Activated CD4-positive, alpha-beta T cell treated with anti-CD3 and anti-CD28 coated beads for 4 hours (primary cell): Measurements from ENCODE around the gene SLC46A2.

Source experiments
- DNase-seq, 2 donors: peaks; one replicate each; pipeline ENCODE4 v3.0.0-alpha.2; 2020

SLC46A2 gene

GRCh38 chr9:112885324-112885723, 5.4 kb downstream of the SLC46A2 start:
- DNase-seq = no peak

- no peak for DNase-seq
Measured at GRCh38 chr9:112884721-112885120, 6.0 kb downstream of the SLC46A2 start.

DNA sequence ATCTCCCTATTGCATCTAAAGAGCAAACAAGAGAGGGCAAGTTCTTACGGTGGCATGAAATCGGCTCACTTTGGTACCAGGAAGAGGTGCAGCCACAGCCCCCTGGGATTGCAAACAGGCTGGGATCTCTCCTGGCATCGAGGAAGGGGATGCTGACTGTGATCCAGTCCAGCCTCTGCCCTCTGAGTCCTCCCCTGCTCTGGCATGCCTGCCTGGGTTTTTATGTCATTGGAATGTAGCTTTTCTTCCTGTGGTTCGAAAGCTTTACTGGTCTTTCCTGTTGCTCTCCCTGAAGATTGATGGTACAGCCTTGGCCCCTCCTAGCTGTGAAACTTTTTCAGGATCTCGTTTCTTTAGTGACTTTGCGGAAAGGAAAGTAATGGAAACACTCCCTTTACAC, 6.6 kb downstream of the SLC46A2 start:
- no peak for DNase-seq

- no peak for DNase-seq
Measured at GRCh38 chr9:112881331-112881730, 9.3 kb downstream of the SLC46A2 start.

DNA sequence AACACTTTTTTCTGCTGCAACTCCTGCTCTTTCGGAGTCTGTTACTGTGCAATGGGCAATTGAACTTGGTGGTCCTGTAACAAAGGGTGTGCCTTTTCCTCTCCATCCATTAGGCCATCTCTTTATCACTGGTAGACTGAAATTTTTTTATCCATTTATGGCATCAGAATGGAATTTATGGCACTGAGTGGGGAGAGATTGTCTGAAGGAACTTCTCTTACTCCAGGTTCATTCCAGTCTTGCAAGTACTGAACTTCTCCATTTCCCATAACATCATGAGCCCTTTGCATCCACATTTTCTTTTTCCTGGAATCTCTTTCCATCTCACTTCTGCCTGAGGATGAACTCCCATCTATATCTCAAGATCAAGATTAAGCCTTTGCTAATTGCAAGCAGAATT, 10.0 kb downstream of the SLC46A2 start:
- DNase-seq = no peak

DNA sequence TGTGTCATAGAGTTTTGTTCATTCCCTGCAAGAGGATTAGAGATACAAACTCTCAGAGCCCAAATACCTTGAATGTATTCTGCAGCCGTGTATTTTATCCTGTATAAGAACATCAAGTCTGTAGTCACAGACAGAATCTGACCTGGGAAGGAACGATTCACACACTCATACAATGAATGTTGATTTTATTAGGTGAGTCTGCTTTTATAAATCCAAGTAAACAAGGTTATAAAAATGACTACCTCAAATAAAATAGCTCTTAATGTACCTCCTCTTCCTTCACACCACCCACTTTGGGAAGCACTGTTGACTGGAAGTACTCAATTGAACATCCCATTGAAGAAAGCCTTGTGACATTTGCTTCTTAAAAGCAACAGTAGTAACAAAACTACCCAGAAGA, 11.9 kb downstream of the SLC46A2 start:
- no peak for DNase-seq

GRCh38 chr9:112873773-112874405, 16.8 kb downstream of the SLC46A2 start:
- DNase-seq = no peak

GRCh38 chr9:112872019-112872418, 18.7 kb downstream of the SLC46A2 start:
- DNase-seq = no peak

DNA sequence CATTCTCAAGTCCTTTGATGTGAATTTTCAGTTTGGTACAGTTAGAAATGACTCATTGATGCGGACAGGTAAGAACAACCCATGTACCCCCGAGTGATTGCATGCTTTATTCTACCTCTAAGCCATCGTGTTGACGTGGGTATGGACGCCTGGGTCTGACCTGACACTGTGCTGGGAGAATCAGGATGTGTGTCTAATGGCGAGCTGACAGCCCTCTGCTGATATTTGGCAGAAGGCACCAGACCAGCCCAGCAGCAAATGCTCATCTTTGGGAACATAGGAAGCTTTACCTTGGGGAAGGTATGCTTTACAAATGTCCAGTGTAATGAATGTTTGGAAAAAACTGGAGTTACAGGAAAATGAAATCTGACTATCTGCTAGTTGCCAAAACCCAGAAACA, 20.1 kb downstream of the SLC46A2 start:
- DNase-seq = no peak

DNA sequence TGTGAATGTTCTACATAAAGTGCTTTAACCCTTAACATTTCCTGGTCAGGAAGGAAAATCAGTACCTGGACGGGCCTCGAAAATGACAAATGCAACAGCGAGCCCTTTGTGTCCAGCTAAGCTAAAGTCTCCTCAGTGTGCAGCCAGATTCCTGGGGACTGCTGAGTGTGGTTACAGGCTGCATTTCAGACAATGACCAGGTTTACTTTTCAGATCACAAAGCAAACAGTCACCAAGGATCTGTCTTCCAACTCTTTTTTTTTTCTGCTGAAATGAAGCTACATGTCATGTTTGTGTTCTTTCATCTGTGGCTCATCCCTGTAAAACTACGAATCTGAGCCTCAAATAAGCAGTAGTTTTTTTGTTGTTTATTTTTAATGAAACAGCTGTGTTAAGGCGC, 20.8 kb downstream of the SLC46A2 start:
- no peak for DNase-seq

DNA sequence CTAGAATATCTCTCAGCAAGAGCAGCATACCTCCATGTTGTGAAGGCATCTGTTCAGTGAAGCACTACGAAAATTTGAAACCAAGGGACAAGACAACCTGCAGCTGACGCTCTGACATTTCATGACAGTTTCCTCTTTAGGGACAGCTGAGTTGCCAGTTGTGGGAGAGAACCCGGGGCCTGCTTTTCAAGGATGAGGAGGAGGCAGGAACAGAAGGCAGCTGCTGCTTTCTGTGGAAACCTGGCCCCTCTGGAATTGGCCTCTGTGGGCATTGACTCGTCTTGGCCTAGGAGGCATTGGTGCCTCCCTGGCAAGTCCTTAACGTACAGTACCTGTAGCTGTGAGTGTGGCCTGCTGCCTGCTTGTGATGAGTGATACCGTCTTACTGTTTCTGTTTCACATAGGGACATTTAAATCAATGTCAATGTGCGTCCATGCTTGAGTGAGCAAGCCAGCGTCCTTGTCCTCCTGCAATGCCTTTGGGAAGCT, 21.6 kb downstream of the SLC46A2 start:
- DNase-seq = no peak

DNA sequence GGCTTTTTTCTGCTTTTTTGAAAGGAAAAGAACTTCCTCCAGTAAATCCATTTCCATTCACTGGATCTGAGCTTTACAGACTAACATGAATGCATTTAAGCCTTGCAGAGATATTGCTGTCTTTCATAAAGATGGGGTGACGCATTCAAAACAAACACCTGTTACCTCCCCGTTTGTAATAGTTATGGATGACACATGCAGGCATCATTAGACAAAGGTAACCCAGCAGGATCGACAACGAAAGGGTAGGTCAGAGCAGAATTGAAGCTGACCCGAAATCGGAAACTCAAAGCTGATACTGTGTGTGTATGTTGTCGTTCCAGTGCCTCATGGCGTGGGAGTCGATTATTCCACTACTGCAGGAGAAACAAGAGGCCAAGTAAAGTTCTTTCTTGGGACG, 22.2 kb downstream of the SLC46A2 start:
- DNase-seq = no peak

- no peak for DNase-seq
Measured at GRCh38 chr9:112867275-112867991, 23.2 kb downstream of the SLC46A2 start.

- no peak for DNase-seq
Measured at GRCh38 chr9:112866662-112867274, 23.9 kb downstream of the SLC46A2 start.

- no peak for DNase-seq
Measured at GRCh38 chr9:112864982-112865381, 25.7 kb downstream of the SLC46A2 start.

DNA sequence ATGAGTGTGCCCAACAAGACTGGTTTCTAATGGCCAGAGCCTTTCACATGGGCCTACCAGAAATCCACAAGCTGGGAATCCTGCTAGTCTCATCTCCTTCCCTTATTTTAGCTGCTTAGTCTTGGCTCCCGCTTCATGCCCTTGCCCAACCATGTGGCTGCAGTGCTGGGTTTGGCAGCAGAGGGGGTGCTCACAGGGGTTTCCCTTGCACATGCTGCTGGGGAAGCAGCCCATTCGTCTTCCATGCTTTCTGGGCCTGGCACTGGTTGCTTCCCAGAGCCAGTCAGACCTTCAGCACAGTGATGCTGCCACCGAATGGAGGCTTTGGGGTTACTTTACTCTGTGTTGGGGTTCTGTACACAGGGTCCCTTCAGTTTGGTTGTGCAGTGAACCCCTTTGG, 26.3 kb downstream of the SLC46A2 start:
- no peak for DNase-seq

DNA sequence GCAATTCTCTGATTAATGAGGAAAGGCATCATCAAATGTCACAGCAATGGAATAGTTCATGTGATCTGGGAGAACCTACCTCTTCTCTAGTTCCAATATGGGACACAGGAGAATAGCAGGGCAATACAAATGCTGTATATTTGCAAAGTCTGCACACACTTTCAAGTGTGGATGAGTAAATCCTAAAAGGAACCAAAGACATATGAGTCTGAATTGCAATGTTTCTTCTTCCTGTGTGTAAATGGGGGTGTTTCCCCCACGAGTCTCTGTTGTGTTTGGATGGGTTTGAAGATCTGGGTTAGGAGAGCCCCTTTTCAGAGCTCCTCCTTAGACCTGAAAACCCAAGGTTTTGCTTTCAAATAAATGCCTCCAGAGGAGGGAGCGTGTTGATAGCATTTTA, 26.9 kb downstream of the SLC46A2 start:
- DNase-seq = no peak

DNA sequence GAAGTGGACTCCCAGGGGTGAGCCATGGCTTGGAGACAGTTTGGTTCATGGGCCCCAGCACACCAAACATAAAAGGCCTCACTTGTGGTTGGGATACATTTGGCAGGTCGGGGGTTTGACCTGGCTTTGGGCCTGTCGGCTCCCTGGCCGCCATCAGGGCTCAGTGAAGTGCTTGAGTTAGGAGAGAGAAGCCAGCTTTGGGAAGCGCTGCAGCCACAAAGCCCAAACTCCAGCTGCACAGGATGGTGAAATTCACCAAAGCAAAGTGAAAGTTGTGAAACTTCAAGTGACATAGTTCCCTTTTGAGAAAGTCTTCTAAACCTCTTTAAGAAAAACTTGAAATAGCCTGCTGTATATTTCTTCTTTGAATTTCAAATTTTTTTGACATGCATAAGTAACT, 27.5 kb downstream of the SLC46A2 start:
- no peak for DNase-seq

DNA sequence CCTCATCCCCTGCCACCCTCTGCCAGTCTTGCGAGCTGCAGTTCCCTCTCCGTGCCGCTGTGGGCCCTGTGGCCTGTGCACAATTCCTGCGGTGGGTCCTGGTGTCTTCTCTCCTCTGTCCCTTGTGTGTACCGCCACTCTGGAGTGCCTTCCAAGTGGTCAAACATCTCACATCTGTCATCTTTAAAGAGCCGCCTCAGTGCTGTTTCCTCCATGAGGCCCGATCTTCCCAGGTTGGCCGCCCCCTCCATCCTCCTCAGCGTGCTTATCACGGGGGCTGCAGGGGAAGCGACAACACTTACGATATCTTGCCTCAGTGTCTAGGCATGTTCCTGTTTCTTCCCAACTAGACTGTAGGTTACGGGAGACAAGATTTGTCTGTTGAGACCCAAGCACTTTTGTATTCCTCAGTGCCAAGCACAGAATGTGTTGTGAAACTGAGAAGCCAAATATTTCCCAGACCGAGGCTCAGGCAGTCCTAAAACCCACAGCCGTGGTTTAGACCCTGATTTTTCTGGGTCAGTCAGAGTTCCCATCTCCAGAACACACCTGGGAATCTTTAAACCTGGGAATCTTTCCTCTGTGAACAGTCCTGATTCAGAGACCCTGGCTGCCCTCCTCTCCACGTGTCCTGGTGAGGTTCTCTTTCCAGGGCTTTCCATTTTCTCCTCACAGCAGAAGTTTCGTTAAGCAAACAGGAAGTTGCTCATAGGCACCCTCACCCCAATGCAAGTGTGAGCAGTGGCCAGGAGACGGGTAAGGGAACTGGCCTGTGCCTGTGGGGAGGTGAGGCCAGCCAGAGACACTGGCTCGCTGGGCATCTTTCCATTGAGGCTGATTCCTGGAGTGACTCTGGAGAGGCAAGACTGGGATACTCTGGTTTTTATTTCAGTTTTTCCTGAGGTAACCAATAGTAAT, 28.8 kb downstream of the SLC46A2 start:
- no peak for DNase-seq

DNA sequence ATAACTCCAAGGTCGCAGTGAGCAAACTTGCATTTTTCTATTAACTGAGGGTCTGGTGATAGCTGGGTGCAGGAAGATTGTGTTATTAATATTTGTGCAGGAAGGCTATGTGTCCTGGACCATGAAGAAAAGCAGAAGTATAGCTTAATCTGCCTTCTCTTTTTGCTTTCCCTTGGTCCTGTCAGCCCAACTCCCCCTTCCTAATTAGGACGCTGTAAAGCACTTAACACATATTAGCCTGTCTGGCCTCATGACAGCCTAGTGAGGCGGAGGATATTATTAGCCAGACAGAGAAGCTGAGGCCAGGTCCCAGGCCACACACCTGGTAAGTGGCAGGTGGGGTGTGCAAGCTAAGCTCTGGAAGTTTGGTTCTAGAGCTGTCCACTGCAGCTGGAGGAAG, 29.5 kb downstream of the SLC46A2 start:
- DNase-seq = no peak

DNA sequence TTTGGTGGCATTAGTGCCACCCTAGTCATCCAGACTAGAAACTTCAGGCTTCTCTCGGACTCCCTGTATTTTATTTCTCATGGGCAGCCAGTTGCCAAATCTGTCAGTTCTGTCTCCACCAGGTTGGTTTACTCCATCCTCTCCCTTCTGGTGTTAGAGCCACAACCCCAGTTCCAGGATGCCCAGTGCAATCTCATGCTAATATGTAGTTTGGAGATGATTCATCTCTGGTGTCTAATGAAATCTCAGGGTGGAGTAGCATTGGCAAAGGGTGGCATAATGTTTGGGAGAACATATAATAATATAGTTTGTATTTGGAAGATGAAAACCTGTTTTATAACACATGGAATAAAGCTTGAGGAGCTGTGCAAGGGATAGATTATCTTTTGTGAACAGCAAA, 30.2 kb downstream of the SLC46A2 start:
- DNase-seq = no peak

- DNase-seq = no peak
Measured at GRCh38 chr9:112858625-112859147, 32.0 kb downstream of the SLC46A2 start.

DNA sequence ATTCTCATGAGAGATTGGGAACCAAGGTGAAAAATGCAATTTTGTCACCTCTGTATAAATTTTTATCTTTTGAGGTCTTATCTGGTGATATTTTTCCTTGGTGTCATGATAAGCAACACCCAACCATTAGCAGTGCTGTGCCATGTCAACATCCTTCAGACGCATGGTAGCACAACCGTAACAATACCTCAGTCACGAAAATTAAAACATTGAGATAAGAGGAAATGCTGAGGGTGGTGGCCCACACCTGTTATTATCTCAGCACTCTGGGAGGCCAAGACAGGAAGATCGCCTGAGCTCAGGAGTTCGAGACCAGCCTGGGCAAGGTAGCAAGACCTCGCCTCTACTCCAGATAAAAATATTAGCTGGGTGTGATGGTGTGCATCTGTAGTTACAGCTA, 32.7 kb downstream of the SLC46A2 start:
- DNase-seq = no peak
